Esophagus squamous epithelium (tissue), 5 donors: Measurements from ENCODE around the gene GMPPB. TPM values are rescaled to one million over a fixed set of nuclear protein-coding genes. Genes with fewer than 3 reads are reported as not detected.

Source experiments
- DNase-seq: peaks from one replicate; lab custom pipeline; 2025; lab: John Stamatoyannopoulos, UW
- H3K27ac ChIP-seq, 4 donors: fragments of 200-600 bp; sonication (generic); one replicate each; pipeline ENCODE4 v1.5.1; 2016 to 2019; ENCODE audit warnings: mild to moderate bottlenecking in 1 of 4
- H3K27me3 ChIP-seq, 4 donors: fragments of 200-600 bp; sonication (generic); 1 replicate in 3 of 4; 2 replicates in 1 of 4; pipeline versions ENCODE4 v1.5.1 to v1.6.0; 2017 to 2021; ENCODE audit warnings: antibody characterized with exemption in 1 of 4
- H3K36me3 ChIP-seq, 3 donors: fragments of 200-600 bp; sonication (generic); one replicate each; pipeline ENCODE4 v1.5.1; 2016 to 2019
- H3K4me1 ChIP-seq, 3 donors: fragments of 200-600 bp; sonication (generic); one replicate each; pipeline ENCODE4 v1.5.1; 2017 to 2019
- H3K4me3 ChIP-seq, 4 donors: fragments of 200-600 bp; sonication (generic); 1 replicate in 3 of 4; 2 replicates in 1 of 4; pipeline ENCODE4 v1.5.1; 2016 to 2019; ENCODE audit warnings: mild to moderate bottlenecking in 2 of 4, moderate library complexity in 1 of 4
- H3K9me3 ChIP-seq, 3 donors: fragments of 200-600 bp; sonication (generic); one replicate each; pipeline ENCODE4 v1.5.1; 2016 to 2019
- CTCF ChIP-seq, 6 experiments: fragments of 450-650 bp in 4 of 6; fragments of 200-600 bp in 2 of 6; sonication (generic) in 2 of 6; IDR thresholded peaks; one replicate each; pipeline ENCODE4 v1.5.1; 2016 to 2019; ENCODE audit warnings: antibody characterized with exemption in 6 of 6, mild to moderate bottlenecking in 4 of 6, moderate library complexity in 4 of 6
- POLR2A ChIP-seq, 4 donors: fragments of 450-650 bp; IDR thresholded peaks; one replicate each; pipeline ENCODE4 v1.6.1; 2017; ENCODE audit warnings: antibody characterized with exemption in 4 of 4, mild to moderate bottlenecking in 4 of 4, moderate library complexity in 3 of 4
- WGBS, 2 donors: methylation state at CpG; one replicate each; pipeline ENCODE4 v1.1.5; 2018; 5-methylcytosine and 5-hydroxymethylcytosine counted together
- intact Hi-C: fragments of 100-400 bp; cut with DNase I; formaldehyde crosslinking; loops from one replicate; pipeline ENCODE4 v1.15.0; 2022
- total RNA-seq, 4 donors: library from RNA; depleted of rRNA; stranded (reverse); fragments of >200 nt; gene quantifications; one replicate each; pipeline ENCODE4 v1.1.0, GENCODE V29; 2016
- donor health status: DM: yes; HTN: yes; CAD: no.

The GMPPB gene
- total RNA-seq, 4 donors from 2014 or later, result 17.7 to 49.7 (median 33.8) TPM

- H3K4me1 ChIP-seq, result peaks cover 0 to 5% (median 0%) of the 10 kb centered on the region in 3 donors
- DNase-seq, result no peak
- no peak overlapping the region for H3K4me3 ChIP-seq
- H3K27me3 ChIP-seq, result no peaks in the 10 kb centered on the region
- no peaks in the 10 kb centered on the region for H3K9me3 ChIP-seq
- no peak overlapping the region for H3K27ac ChIP-seq
- TF ChIP-seq CTCF (IDR thresholded peaks at IDR 0.05) (no peak), POLR2A (IDR thresholded peaks at IDR 0.05) (no peak)
- intact Hi-C loops, result no loop called here
- peaks cover 0 to 59% (median 9%) of the 10 kb centered on the region in 3 donors for H3K36me3 ChIP-seq
- WGBS, 2 donors, result 48% methylated on average over 6 of the region's 7 CpGs; no CpG with 5 or more reads in 1 of the 2 donors
These were observed 11.0 kb downstream of the GMPPB start for GRCh38 chr3:49712631-49713317.

GRCh38 chr3:49712166-49712565 lies 11.6 kb downstream of the GMPPB start:
- H3K27me3 ChIP-seq, result no peaks in the 10 kb centered on the region
- intact Hi-C loops, result no loop called here
- peaks cover 0 to 62% (median 8%) of the 10 kb centered on the region in 3 donors for H3K36me3 ChIP-seq
- TF ChIP-seq CTCF (IDR thresholded peaks at IDR 0.05) (no peak), POLR2A (IDR thresholded peaks at IDR 0.05) (no peak)
- 93 to 98% methylated on average over 3 to 6 of the region's 11 CpGs for WGBS, 2 donors
- no peak for DNase-seq
- no peak overlapping the region for H3K4me3 ChIP-seq
- H3K27ac ChIP-seq, result no peak overlapping the region
- H3K4me1 ChIP-seq, result no peaks in the 10 kb centered on the region
- H3K9me3 ChIP-seq, result no peaks in the 10 kb centered on the region

GRCh38 chr3:49711489-49711888 lies 12.3 kb downstream of the GMPPB start:
- H3K36me3 ChIP-seq, result peaks cover 0 to 62% (median 2%) of the 10 kb centered on the region in 3 donors
- no peaks in the 10 kb centered on the region for H3K27me3 ChIP-seq
- no peak overlapping the region for H3K27ac ChIP-seq
- TF ChIP-seq POLR2A (IDR thresholded peaks at IDR 0.05), result no peak
- no peak for TF ChIP-seq CTCF (IDR thresholded peaks at IDR 0.05)
- H3K4me1 ChIP-seq, result no peaks in the 10 kb centered on the region
- intact Hi-C loops, result no loop called here
- H3K4me3 ChIP-seq, result no peak overlapping the region
- no peak for DNase-seq
- 75 to 95% methylated on average over 5 of the region's 5 CpGs for WGBS, 2 donors
- H3K9me3 ChIP-seq, result no peaks in the 10 kb centered on the region

GRCh38 chr3:49709852-49710251 lies 13.9 kb downstream of the GMPPB start:
- intact Hi-C loops, result loop anchor here (10.0 kb wide), 1 partner anchor 135 kb away; no protein-coding TSS in a partner anchor
- TF ChIP-seq POLR2A (IDR thresholded peaks at IDR 0.05) (no peak), CTCF (IDR thresholded peaks at IDR 0.05) (no peak)
- Histone ChIP-seq H3K36me3 (peaks cover 5 to 62% (median 8%) of the 10 kb centered on the region in 3 donors), H3K4me3 (no peak overlapping the region), H3K27me3 (no peaks in the 10 kb centered on the region), H3K9me3 (no peaks in the 10 kb centered on the region), H3K27ac (no peak overlapping the region), H3K4me1 (no peaks in the 10 kb centered on the region)
- 93 to 94% methylated on average over 8 of the region's 8 CpGs for WGBS, 2 donors
- no peak for DNase-seq

- 39 to 67% methylated on average over 4 of the region's 4 CpGs for WGBS, 2 donors
- Histone ChIP-seq H3K4me3 (no peak overlapping the region), H3K4me1 (peaks cover 0 to 5% (median 0%) of the 10 kb centered on the region in 3 donors), H3K27ac (no peak overlapping the region), H3K27me3 (no peaks in the 10 kb centered on the region), H3K36me3 (peaks cover 10 to 66% (median 12%) of the 10 kb centered on the region in 3 donors), H3K9me3 (no peaks in the 10 kb centered on the region)
- intact Hi-C loops, result loop anchor here (10.0 kb wide), 1 partner anchor 138 kb away; no protein-coding TSS in a partner anchor
- TF ChIP-seq CTCF (IDR thresholded peaks at IDR 0.05) (no peak), POLR2A (IDR thresholded peaks at IDR 0.05) (no peak)
- no peak for DNase-seq
These were observed 16.7 kb downstream of the GMPPB start for GRCh38 chr3:49707113-49707480.
